NCI-H524 treated with DMSO at 0.1 percent for 48 hours (cell line): Measurements from ENCODE around the gene KIAA0825.
"Not testable (repeated sequence)": the region's sequence is repeated elsewhere in the genome, so short reads cannot be mapped to it uniquely, and the experiment has no call there.

Experiments used
- DNase-seq: peaks from one replicate; lab custom pipeline; 2025; lab: John Stamatoyannopoulos, UW

Gene KIAA0825

DNA sequence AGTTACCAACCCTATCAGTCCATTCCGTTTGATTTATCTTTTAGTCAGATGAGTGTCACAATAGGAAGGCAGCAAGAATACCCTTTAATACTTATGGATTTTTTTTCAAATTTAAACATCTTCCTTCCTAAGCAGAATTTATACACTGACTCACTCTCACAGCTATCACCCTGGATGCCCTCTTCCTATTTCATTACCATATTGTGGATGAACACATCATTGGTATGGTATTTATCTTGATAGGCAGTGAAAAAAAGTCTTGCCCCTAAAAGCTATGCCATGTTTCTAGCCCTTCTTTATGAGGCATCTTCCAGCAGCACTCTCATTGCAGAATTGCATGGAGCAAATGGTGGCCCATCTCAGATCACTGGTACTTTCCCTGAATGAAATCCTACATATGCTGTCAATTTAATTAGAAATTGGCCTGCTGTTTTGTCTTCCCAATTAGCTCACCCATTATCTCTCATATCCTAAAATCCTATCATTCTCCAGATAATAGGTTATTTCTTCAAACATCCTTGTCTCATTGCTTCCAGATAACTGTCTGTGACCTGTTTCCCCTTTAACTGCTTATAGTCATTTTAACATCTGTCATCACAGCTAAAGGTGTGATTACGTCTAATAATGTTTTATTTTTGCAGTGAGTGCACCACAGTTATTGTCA, 443.5 kb downstream of the KIAA0825 start:
- no peak for DNase-seq

DNA sequence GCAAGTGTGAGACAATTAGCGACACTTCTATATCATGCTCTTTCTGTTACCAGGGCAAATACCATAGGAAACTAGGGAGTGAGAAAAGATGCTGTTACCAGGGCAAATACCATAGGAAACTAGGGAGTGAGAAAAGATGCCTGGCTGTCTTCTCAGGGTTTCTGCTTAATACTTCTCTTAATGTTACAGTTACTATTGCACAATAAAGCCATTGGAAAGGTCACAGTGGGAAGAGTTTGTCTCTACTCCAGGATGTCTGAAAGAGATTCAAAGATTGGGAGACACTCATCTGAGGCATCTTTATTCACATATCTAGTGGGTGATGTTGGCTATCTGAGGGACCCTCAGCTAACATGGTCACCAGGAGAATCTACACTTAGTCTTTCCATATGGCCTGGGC, 445.3 kb downstream of the KIAA0825 start:
- DNase-seq, result no peak

DNA sequence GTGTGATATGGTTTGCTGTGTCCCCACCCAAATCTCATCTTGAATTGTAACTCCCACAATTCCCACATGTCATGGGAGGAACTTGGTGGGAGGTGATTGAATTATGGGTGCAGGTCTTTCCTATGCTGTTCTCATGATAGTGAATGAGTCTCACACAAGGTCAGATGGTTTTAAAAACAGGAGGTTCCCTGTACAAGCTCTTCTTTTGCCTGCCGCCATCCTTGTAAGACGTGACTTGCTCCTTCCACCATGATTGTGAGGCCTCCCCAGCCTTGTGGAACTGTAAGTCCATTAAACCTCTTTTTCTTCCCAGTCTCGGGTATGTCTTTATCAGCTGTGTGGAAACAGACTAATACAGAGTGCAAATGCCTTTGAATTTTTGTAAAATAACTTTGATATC, 447.3 kb downstream of the KIAA0825 start:
- not testable (repeated sequence) for DNase-seq

DNA sequence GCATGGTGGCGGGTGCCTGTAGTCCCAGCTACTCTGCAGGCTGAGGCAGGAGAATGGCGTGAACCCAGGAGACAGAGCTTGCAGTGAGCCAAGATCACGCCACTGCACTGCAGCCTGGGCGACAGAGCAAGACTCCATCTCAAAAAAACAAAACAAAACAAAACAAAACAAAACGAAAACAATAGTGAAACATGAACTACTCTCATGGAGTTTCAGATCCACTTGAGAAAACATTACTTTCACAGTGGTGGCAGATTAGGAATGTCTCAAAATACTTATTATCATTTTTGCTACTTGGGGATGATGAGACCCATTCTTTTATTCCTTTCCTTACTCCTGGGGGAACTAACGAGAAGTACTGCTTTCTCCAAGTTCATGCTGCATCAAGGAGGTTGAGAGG, 448.2 kb downstream of the KIAA0825 start:
- DNase-seq, result not testable (repeated sequence)

DNA sequence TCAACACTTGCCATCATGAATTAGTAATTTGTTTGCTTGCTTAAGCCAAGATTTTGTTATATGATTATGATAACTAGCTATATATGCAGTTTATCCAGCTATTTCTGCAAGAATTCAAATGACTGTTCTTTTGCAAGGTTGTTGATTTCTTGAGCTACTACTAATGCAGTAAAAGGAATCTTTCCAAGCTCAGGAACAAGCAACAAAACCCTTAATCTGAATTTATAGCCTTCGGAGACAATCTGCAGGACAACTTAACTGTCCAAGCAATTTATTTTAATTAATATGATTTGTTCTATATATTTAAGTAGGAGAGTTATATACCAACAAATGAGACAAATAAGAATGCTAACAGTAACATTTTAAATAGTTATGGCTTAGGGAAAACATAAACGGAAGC, 450.3 kb downstream of the KIAA0825 start:
- DNase-seq, result no peak

DNA sequence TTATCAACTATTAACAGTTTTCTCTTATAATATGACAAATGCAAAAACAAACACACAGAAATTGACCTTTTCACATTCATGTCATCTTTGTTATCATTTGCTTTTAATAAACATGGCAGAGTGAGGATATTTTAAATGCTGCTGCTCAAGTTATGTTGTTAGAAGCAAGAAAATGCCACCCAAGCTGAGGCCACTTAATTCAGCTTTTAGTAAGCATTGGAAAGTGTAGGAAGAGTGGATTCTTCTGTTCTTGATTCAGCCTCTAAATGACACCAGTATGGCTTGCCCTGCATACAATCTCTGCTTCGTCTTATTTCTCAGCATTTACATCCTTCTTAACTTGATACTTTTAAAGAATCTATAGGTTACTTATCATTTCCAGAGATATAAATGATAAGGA, 456.6 kb downstream of the KIAA0825 start:
- DNase-seq, result no peak

DNA sequence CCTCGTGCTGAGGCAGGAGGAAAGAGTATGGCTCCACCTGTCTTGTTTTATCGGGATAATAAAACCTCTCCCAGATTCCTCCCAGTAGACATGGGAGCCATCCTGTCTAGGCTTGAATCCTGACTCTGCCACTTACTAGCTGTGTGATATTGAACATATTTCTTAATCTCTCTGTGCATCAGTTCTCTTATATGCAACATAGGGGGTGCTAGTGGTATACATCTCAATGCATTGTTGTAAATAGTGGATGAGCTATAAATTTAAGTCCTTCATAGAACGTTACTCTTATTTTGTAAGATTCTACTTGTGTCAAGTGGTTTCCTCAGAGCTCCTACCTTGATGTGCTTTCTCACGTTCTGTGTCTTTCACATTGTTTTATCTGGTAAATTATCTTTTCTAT, 459.3 kb downstream of the KIAA0825 start:
- DNase-seq, result no peak

DNA sequence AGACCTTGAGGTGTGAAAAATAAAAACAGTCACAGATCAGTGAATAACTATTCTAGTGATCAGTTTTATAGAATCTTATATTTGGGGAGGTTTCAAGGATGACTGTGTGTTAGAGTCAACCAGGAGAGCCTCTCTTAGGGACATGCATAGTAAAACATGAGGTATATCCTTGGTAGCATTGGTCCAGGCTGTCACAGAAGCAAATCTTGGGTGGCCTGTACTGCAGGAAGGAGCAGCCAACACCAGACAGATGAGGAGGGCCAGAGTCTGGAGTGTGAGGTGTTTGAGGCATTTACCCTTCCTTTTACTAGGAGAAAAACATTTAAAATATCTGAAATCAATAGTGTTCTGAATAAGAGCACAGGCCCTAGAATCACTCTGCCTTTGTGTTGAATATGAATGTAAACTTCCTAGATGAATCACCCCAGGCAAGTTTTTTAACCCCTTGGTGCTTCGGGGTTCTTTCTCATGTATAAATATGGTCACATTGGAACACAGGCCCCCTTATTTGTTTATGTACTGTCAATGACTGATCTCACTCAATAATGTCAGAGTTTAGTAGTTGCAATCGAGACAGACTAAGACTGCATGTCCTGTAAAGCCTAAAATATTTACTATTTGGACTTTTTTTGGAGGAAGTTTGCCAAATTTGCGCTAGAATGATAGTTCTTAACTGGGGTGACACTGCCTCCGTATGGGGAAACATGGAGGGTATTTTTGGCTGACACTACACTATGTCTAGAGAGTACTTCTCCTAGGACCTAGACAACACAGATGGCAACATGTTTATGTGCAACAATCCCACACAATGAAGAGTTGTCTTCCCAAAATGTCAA, 460.5 kb downstream of the KIAA0825 start:
- no peak for DNase-seq

DNA sequence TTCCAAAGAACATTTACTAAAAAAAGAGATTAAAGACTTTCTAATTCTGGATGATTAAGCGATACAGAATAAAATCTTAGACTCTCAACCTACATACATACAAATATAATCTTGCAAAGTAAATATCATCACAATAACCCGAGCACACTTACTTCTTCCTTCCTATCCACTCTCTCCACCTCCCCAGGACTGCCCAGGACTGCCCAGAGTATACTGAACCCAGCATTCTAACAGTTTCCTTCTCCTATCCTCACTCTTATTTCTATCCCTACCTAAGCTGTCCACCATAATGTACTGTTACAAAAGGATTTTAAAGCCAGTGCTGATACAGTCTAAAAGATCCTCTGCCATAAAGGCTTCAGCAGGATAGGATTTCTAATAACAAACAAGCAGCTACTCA, 463.7 kb downstream of the KIAA0825 start:
- no peak for DNase-seq

DNA sequence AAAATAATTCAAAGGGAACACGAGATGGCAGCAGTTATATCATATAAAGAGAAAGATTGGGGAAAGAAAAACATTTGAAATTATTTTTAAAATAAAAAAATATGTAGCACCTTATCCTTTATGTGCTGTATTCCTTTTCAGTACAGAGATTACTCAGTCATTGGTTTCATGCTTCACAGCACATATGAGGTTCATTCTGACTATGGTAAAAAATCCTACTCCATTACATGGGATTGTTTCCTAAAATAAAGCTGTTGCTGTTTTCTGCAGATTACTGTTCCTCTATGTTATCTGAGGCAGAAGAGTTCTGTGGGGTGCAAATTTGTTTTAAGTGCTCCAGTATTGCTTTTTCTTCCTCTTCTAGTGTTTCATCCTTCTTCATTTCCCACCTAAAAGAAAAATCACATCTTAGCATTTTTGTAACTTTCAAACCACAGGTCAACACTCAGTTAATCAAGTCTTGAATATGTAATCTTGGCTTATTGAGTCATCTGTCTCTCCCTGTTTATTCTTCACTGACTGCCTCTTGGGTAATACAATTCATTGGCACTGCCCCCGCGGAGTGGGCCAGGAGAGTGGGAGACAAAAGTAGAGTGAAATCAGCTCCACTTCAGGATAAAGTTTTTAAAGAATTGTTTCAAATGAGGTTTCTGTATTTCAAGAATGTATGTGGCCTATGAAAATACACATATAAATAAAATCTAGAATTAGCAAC, 464.5 kb downstream of the KIAA0825 start:
- no peak for DNase-seq

DNA sequence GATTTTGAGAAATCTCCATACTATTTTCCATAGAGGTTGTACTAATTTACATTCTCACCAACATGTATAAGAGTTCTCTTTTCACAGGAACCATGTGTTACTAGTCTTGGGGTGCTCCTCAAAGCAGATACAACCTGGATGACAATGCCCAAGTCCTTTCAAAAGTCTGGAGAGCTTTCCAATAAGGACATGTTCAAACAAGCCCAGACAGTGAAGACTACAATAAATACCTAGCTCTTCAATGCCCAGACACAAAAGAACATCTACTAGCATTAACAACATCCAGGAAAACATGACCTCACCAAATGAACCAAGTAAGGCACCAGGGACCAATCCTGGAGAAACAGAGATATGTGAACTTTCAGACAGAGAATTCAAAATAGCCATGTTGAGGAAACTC, 474.8 kb downstream of the KIAA0825 start:
- not testable (repeated sequence) for DNase-seq

DNA sequence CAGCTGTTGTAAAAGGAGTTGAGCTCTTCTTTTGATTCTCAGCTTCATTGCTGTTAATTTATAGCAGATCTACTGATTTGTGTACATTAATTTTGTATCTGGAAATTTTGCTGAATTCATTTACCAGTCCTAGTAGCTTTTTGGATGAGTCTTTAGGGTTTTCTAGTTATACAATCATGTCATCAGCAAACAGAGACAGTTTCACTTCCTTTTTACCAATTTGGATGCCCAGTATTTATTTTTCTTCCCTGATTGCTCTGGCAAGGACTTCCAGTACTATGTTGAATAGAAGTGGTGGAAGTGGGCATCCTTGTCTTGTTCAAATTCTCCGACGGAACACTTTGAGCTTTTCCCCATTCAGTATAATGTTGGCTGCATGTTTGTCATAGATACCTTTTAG, 478.1 kb downstream of the KIAA0825 start:
- no peak for DNase-seq

DNA sequence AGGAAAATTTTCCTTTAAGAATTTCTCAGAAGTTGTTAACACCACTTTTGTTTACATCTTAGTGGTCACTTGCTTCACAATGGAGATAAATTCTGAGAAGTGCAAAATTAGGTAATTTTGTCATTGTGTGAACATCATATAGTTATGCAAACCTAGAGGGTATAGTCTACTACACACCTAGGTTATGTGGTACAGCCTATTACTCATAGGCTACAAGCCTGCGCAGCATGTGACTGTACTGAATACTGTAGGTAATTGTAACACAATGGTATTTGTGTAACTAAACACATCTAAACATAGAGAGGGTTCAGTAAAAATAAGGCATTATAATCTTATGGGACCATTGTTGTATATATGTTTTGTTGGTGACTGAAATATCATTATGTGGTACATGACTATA, 488.3 kb downstream of the KIAA0825 start:
- DNase-seq, result no peak

DNA sequence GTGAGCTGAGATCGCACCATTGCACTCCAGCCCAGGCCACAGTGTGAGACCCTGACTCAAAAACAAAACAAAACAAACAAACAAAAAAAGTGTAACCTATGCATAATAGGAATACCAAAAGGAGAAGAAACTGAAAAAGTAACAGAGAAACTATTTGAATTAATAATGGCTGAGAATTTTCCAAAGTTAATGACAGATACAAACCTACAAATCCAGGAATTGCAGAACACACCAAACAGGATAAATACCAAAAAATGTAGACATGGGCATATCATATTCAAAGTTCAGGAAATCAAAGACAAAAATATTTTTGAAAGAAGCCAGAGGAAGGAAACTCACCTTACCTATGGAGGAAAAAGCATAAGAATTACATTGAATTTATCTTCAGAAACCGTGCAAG, 493.3 kb downstream of the KIAA0825 start:
- no peak for DNase-seq

DNA sequence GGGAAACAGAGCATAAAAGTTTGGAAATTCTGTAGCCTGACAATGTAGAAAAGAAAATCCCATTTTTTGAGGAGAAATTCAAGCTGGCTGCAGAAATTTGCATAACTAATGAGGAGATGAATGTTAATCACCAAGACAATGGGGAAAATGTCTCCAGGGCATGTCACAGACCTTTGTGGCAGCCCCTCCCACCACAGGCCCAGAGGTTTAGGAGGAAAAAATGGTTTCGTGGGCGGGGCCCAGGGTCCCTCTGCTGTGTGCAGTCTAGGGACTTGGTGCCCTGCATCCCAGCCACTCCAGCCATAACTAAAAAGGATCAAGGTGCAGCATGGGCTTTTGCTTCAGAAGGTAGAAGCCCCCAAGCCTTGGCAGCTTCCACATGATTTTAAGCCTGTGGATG, 502.1 kb downstream of the KIAA0825 start:
- not testable (repeated sequence) for DNase-seq

DNA sequence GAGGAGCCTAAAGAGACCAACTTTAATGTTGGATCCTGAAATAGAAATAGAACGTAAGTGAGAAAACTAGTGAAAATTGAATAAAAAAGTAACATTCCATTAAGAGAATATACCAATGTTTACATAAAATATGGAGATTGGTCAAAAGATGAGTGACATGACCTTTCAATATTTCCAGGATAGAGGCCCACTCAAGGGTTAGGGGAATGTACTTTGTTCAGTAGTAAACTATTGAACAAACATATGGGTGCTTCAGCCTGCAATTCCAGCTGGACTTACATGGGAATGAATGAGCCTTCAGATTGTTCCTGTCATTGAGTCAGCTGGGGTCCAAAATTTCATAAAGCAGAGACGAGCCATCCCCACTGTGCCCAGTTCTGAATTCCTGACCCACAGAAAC, 505.3 kb downstream of the KIAA0825 start:
- no peak for DNase-seq

DNA sequence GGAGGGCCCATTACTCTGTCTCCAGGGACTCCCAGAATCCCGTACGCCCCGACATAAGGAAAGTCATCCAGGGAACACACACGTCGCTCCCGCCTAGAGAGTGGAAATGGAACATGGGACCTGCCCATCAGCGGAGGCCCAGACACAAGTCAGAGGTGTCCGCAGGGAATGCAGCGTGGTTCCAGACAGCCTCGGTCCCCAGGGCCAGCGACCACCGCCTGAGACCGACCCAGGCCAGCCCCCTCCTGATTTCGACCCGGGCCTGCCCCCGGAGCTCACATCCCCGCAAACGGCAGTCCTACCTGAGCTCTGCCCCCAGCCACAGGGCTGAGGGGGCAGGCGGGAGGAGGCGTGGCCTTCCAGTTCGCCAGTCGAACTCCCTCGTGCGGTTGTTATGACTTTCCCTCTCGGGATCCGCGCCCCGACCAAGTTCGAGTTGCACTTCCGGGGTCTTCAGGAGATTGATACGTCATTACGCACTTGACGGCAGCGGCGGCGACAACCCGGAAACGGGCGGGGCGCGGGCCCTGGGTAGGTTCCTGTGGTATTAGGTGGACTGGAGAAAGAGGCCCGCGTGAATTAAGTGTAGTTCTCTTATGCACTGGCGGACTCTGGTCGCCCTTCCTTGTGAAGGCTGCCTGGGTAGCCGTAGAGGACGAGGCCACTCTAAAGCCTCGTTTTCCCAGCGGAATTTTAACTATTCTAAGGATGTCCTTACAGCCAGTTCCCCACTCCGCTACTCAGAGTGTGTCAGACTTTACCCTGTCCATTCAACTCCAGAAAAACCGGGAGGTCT, 507.0 kb downstream of the KIAA0825 start:
- peak; percentile 79 for DNase-seq

DNA sequence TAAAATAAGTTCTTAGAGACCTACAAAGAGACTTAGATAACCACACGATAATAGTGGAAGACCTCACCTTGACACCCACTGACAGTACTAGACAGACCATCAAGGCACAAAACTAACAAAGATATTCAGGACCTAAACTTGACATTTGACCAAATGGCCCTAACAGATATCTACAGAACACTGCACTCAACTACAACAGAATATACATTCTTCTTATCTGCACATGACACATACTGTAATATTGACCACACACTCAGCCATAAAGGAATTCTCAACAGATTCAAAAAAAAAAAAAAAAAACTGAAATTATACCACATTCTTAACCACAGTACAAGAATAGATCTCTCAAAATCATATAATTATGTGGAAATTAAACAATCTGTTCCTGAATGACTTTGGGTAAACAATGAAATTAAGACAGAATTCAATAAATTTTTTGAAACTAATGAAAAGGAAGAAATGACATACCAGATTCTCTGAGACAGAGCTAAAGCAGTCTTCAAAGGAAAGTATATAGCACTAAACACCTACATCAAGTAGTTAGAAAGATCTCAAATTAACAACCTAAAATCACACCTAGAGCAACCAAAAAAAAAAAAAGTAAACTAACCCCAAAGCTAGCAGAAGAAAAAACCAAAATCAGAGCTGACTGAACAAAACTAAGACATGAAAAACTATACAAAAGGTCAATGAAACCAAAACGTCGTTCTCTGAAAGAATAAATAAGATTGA, 514.7 kb downstream of the KIAA0825 start:
- no peak for DNase-seq
